Prostate gland (tissue), 2 donors: Measurements from ENCODE around the gene GIMAP7.

Experiments used
- POLR2A ChIP-seq: fragments of 450-650 bp; IDR thresholded peaks from one replicate; pipeline ENCODE4 v1.6.1; 2016; ENCODE audit warnings: antibody characterized with exemption, mild to moderate bottlenecking
- TF ChIP-seq, protein P1 (sequence below), 4 experiments: fragments of 200-600 bp in 2 of 4; fragments of 450-650 bp in 2 of 4; sonication (generic) in 2 of 4; IDR thresholded peaks; 1 replicate in 3 of 4; 2 replicates in 1 of 4; pipeline ENCODE4 v1.5.1; 2016 to 2019; ENCODE audit warnings: antibody characterized with exemption in 4 of 4, mild to moderate bottlenecking in 2 of 4, moderate library complexity in 2 of 4

GRCh38 chr7:150481186-150481920 is 33.3 kb upstream of the GIMAP7 start:
- TF ChIP-seq, protein P1, sequence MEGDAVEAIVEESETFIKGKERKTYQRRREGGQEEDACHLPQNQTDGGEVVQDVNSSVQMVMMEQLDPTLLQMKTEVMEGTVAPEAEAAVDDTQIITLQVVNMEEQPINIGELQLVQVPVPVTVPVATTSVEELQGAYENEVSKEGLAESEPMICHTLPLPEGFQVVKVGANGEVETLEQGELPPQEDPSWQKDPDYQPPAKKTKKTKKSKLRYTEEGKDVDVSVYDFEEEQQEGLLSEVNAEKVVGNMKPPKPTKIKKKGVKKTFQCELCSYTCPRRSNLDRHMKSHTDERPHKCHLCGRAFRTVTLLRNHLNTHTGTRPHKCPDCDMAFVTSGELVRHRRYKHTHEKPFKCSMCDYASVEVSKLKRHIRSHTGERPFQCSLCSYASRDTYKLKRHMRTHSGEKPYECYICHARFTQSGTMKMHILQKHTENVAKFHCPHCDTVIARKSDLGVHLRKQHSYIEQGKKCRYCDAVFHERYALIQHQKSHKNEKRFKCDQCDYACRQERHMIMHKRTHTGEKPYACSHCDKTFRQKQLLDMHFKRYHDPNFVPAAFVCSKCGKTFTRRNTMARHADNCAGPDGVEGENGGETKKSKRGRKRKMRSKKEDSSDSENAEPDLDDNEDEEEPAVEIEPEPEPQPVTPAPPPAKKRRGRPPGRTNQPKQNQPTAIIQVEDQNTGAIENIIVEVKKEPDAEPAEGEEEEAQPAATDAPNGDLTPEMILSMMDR (IDR thresholded peaks at IDR 0.05): no peak
- no peak for TF ChIP-seq POLR2A
